H1 (cell line): ENCODE measurements around the gene NUP188. TPM values are rescaled to one million over a fixed set of nuclear protein-coding genes. Genes with fewer than 3 reads are reported as not detected.

ENCODE experiments used
- EGR1 ChIP-seq: IDR thresholded peaks from 2 replicates; pipeline ENCODE4 v1.6.1; 2011; ENCODE audit warnings: low read depth, low read length, borderline replicate concordance
- GABPA ChIP-seq: IDR thresholded peaks from 2 replicates; pipeline ENCODE4 v1.6.1; 2011; ENCODE audit warnings: mild to moderate bottlenecking, low read length, moderate library complexity, borderline replicate concordance; ENCODE audit not compliant: insufficient read depth
- PHF8 ChIP-seq: fragments of 200-600 bp; sonication (generic); conservative IDR thresholded peaks from 2 replicates; pipeline ENCODE4 v1.7.1; 2012; ENCODE audit warnings: low read depth, mild to moderate bottlenecking, inconsistent platforms, low read length, moderate library complexity
- POLR2AphosphoS5 ChIP-seq: IDR thresholded peaks from 2 replicates; pipeline ENCODE4 v1.6.1; 2011; ENCODE audit warnings: low read depth, low read length
- SP4 ChIP-seq: IDR thresholded peaks from 2 replicates; pipeline ENCODE4 v1.6.1; 2012; ENCODE audit warnings: low read length, inconsistent platforms
- polyA plus RNA-seq, 7 experiments: library from polyadenylated mRNA; depleted of rRNA in 3 of 7; stranded (reverse) in 5 of 7; unstranded in 2 of 7; fragments of >200 nt in 5 of 7; fragments of 200-250 nt in 2 of 7; gene quantifications; 1 replicate in 5 of 7; 2 replicates in 1 of 7; 4 replicates in 1 of 7; pipeline versions ENCODE4 v1.2.1 to v1.2.3, GENCODE V29; 2011 to 2013; ENCODE audit warnings: missing spikeins in 2 of 7, mixed read lengths in 2 of 7
- total RNA-seq: library from RNA; stranded (reverse); fragmentation: NEBNext Ultra II Directional; extraction: Animal tissue kit (Norgen Biotek cat#: 25700); gene quantifications from 2 replicates; pipeline ENCODE4 v1.2.1, GENCODE V29; 2021
- TF ChIP-seq, protein P1 (sequence below): IDR thresholded peaks from 2 replicates; pipeline ENCODE4 v1.6.1; 2012; ENCODE audit warnings: low read length, inconsistent platforms

Gene NUP188
- total and polyA plus RNA-seq, 2 of the 8 experiments (the other 6 are each of a cell fraction or from before 2014, with no cell fraction given), result 90.1 to 111 TPM

GRCh38 chr9:129030191-129030590 lies 82.7 kb downstream of the NUP188 start (continued):
- TF ChIP-seq, protein P1, sequence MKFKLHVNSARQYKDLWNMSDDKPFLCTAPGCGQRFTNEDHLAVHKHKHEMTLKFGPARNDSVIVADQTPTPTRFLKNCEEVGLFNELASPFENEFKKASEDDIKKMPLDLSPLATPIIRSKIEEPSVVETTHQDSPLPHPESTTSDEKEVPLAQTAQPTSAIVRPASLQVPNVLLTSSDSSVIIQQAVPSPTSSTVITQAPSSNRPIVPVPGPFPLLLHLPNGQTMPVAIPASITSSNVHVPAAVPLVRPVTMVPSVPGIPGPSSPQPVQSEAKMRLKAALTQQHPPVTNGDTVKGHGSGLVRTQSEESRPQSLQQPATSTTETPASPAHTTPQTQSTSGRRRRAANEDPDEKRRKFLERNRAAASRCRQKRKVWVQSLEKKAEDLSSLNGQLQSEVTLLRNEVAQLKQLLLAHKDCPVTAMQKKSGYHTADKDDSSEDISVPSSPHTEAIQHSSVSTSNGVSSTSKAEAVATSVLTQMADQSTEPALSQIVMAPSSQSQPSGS, result no peak
- TF ChIP-seq SP4 (no peak), POLR2AphosphoS5 (no peak), GABPA (no peak), PHF8 (no peak), EGR1 (no peak)
